H9 (cell line): ENCODE data around the gene MEGF8. TPM values are rescaled to one million over a fixed set of nuclear protein-coding genes. Genes with fewer than 3 reads are reported as not detected.

Experiments used
- DNase-seq: peaks from one replicate; pipeline ENCODE4 v3.0.0-alpha.2; 2017
- H2AFZ ChIP-seq: one replicate; pipeline ENCODE4 v1.6.1; 2013; ENCODE audit warnings: mild to moderate bottlenecking, low read length, control low read depth, moderate library complexity
- H2AK5ac ChIP-seq: 2 replicates; pipeline ENCODE4 v1.6.1; 2013; ENCODE audit warnings: low read length, control low read depth, mixed read lengths; ENCODE audit not compliant: insufficient read length
- H2BK120ac ChIP-seq: one replicate; pipeline ENCODE4 v1.6.1; 2013; ENCODE audit warnings: low read depth, mild to moderate bottlenecking, low read length, control low read depth, inconsistent platforms; ENCODE audit not compliant: poor library complexity, severe bottlenecking
- H2BK12ac ChIP-seq: 2 replicates; pipeline ENCODE4 v1.6.1; 2013; ENCODE audit warnings: low read length, control low read depth, mixed read lengths, low read depth; ENCODE audit not compliant: insufficient read length
- H2BK15ac ChIP-seq: 2 replicates; pipeline ENCODE4 v1.6.1; 2013; ENCODE audit warnings: low read depth, low read length, control low read depth
- H2BK20ac ChIP-seq: one replicate; pipeline ENCODE4 v1.6.1; 2013; ENCODE audit warnings: low read depth, mild to moderate bottlenecking, low read length, control low read depth, inconsistent platforms; ENCODE audit not compliant: poor library complexity, severe bottlenecking
- H2BK5ac ChIP-seq: 2 replicates; pipeline ENCODE4 v1.6.1; 2013; ENCODE audit warnings: low read length, control low read depth, mixed read lengths; ENCODE audit not compliant: insufficient read length
- H3K14ac ChIP-seq: 2 replicates; pipeline ENCODE4 v1.6.1; 2013; ENCODE audit warnings: low read length, control low read depth; ENCODE audit not compliant: insufficient read depth
- H3K18ac ChIP-seq: 2 replicates; pipeline ENCODE4 v1.6.1; 2013; ENCODE audit warnings: low read depth, mild to moderate bottlenecking, mixed read lengths, low read length, control low read depth; ENCODE audit not compliant: insufficient read length
- H3K23ac ChIP-seq: 2 replicates; pipeline ENCODE4 v1.6.1; 2013; ENCODE audit warnings: low read length, control low read depth, mixed read lengths, low read depth; ENCODE audit not compliant: insufficient read length
- H3K23me2 ChIP-seq: 2 replicates; pipeline ENCODE4 v1.6.1; 2013; ENCODE audit warnings: low read depth, mild to moderate bottlenecking, mixed read lengths, low read length, control low read depth; ENCODE audit not compliant: insufficient read length, poor library complexity, severe bottlenecking
- H3K27ac ChIP-seq: 2 replicates; pipeline ENCODE4 v1.5.1; 2013; ENCODE audit warnings: low read length, control low read depth, mixed read lengths, low read depth; ENCODE audit not compliant: insufficient read length
- H3K27me3 ChIP-seq: 2 replicates; pipeline ENCODE4 v1.6.1; 2013; ENCODE audit warnings: low read length, control low read depth, inconsistent platforms; ENCODE audit not compliant: insufficient read depth
- H3K4ac ChIP-seq: 2 replicates; pipeline ENCODE4 v1.6.1; 2013; ENCODE audit warnings: low read depth, mild to moderate bottlenecking, control low read depth, inconsistent platforms, low read length, moderate library complexity
- H3K4me1 ChIP-seq: 2 replicates; pipeline ENCODE4 v1.6.1; 2013; ENCODE audit warnings: low read length, control low read depth, inconsistent platforms; ENCODE audit not compliant: insufficient read depth
- H3K4me2 ChIP-seq: 2 replicates; pipeline ENCODE4 v1.6.1; 2013; ENCODE audit warnings: low read length, control low read depth, mixed read lengths; ENCODE audit not compliant: insufficient read length, insufficient read depth
- H3K56ac ChIP-seq: 2 replicates; pipeline ENCODE4 v1.6.1; 2013; ENCODE audit warnings: low read depth, mild to moderate bottlenecking, mixed read lengths, low read length, control low read depth; ENCODE audit not compliant: insufficient read length
- H3K79me1 ChIP-seq: 2 replicates; pipeline ENCODE4 v1.6.1; 2013; ENCODE audit warnings: low read depth, mild to moderate bottlenecking, moderate library complexity, low read length, control low read depth, inconsistent platforms; ENCODE audit not compliant: insufficient read depth, poor library complexity, severe bottlenecking
- H3K79me2 ChIP-seq: 2 replicates; pipeline ENCODE4 v1.6.1; 2013; ENCODE audit warnings: low read length, control low read depth, inconsistent platforms; ENCODE audit not compliant: insufficient read depth
- H3K9ac ChIP-seq: 2 replicates; pipeline ENCODE4 v1.6.1; 2013; ENCODE audit warnings: low read length, control low read depth, mixed read lengths; ENCODE audit not compliant: insufficient read length; ENCODE audit errors: extremely low read depth
- H3K9me3 ChIP-seq: one replicate; pipeline ENCODE4 v1.6.1; 2013; ENCODE audit warnings: low read depth, low read length, inconsistent platforms; ENCODE audit not compliant: control insufficient read depth
- H3T11ph ChIP-seq: one replicate; pipeline ENCODE4 v1.6.1; 2013; ENCODE audit warnings: mild to moderate bottlenecking, low read length, control low read depth, inconsistent platforms
- H4K20me1 ChIP-seq: one replicate; pipeline ENCODE4 v1.6.1; 2013; ENCODE audit not compliant: control insufficient read depth, insufficient read length, insufficient read depth
- H4K5ac ChIP-seq: 2 replicates; pipeline ENCODE4 v1.6.1; 2013; ENCODE audit warnings: low read depth, mild to moderate bottlenecking, mixed read lengths, low read length, control low read depth; ENCODE audit not compliant: insufficient read length
- H4K8ac ChIP-seq: replicated peaks from 2 replicates; pipeline ENCODE4 v1.6.1; 2013; ENCODE audit warnings: low read length, control low read depth, mixed read lengths, low read depth; ENCODE audit not compliant: insufficient read length
- H4K91ac ChIP-seq: 2 replicates; pipeline ENCODE4 v1.6.1; 2013; ENCODE audit warnings: low read depth, mild to moderate bottlenecking, moderate library complexity, mixed read lengths, low read length, control low read depth; ENCODE audit not compliant: insufficient read length
- H3K27ac Mint-ChIP-seq, 3 experiments: 2 replicates in 2 of 3; 3 replicates in 1 of 3; pipeline ENCODE4 v1.8.0; 2020 to 2021; ENCODE audit warnings: mixed read lengths in 3 of 3, mild to moderate bottlenecking in 1 of 3, moderate library complexity in 1 of 3
- H3K27me3 Mint-ChIP-seq: 2 replicates; pipeline ENCODE4 v1.8.0; 2021; ENCODE audit warnings: low read depth, mild to moderate bottlenecking, moderate library complexity, mixed read lengths
- H3K36me3 Mint-ChIP-seq, 3 experiments: 2 replicates in 2 of 3; 3 replicates in 1 of 3; pipeline ENCODE4 v1.8.0; 2020 to 2021; ENCODE audit warnings: low read depth in 3 of 3, mixed read lengths in 3 of 3; ENCODE audit not compliant: insufficient read depth in 1 of 3
- H3K4me1 Mint-ChIP-seq, 2 experiments: 2 replicates each; pipeline ENCODE4 v1.8.0; 2020; ENCODE audit warnings: mixed read lengths in 2 of 2
- H3K4me3 Mint-ChIP-seq, 2 experiments: 2 replicates in 1 of 2; 3 replicates in 1 of 2; pipeline ENCODE4 v1.8.0; 2020 to 2021; ENCODE audit warnings: mild to moderate bottlenecking in 2 of 2, mixed read lengths in 2 of 2, moderate library complexity in 1 of 2
- H3K9me3 Mint-ChIP-seq, 2 experiments: 2 replicates in 1 of 2; 3 replicates in 1 of 2; pipeline ENCODE4 v1.8.0; 2020; ENCODE audit warnings: mild to moderate bottlenecking in 2 of 2, mixed read lengths in 2 of 2, moderate library complexity in 1 of 2
- WGBS: extraction: QIAGEN DNeasy Blood & Tissue Kit; methylation state at CpG from one replicate; pipeline ENCODE4 v1.1.7; 2013; ENCODE audit warnings: missing lambda C conversion rate, low lambda C conversion rate, mixed read lengths; ENCODE audit not compliant: insufficient read length; ENCODE audit errors: extremely low coverage; 5-methylcytosine and 5-hydroxymethylcytosine counted together
- total RNA-seq: library from RNA; stranded (reverse); gene quantifications from 2 replicates; pipeline ENCODE4 v1.2.1, GENCODE V29; 2021
- TF ChIP-seq, protein P1 (sequence below): fragments of 200-600 bp; sonication (generic); conservative IDR thresholded peaks from 3 replicates; pipeline ENCODE4 v1.8.0; 2021; ENCODE audit warnings: antibody characterized with exemption, mild to moderate bottlenecking

The MEGF8 gene
- total RNA-seq, 1 experiment from 2014 or later: 28.4 TPM

DNA sequence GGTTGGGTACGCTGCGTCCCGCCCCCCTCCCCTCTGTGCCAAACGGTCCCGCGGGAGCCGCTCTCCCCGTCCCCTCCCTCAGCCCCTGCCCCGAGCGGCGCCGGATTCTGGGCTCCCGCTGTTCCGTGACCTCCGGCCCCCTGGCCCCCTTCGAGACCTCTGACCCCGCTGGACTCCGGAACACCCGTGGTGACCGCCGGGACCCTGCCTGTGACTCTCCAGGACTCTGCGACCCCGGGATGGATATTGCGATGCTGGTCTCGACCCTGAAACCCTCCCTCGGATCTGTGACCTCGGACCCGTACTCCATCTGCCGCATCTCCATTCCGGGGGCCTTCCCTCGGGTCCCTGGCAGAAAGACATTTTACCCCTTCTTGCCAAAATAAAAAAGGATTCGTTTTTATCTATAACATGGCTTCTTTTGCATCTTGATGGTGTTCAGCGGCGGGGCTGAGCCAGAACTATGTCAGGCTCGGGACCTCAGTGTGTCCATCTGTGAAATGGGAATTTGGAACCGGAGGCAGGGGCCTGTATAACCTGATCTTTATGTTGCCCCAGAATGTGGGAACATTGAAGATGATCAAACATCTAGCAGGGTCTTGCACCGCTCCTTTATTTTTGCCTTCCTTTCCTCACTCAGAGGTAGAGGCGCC, 654 bp upstream of the MEGF8 start:
- Histone ChIP-seq H3T11ph (no peak overlapping the region), H2AFZ (no peak overlapping the region), H3K18ac (no peak overlapping the region), H4K5ac (no peak overlapping the region), H3K27ac (no peak overlapping the region), H2BK20ac (no peak overlapping the region), H4K91ac (no peak overlapping the region), H2BK12ac (no peak overlapping the region), H3K23ac (no peak overlapping the region), H3K9me3 (no peaks in the 10 kb centered on the region), H3K27me3 (no peaks in the 10 kb centered on the region), H3K56ac (no peak overlapping the region), H2BK120ac (no peak overlapping the region), H3K14ac (no peak overlapping the region), H2BK15ac (no peak overlapping the region), H3K79me1 (peaks cover 8% of the 10 kb centered on the region), H4K20me1 (no peaks in the 10 kb centered on the region), H2AK5ac (no peak overlapping the region), H3K4ac (no peak overlapping the region), H3K4me2 (peak overlapping the region; percentile 62), H2BK5ac (no peak overlapping the region), H3K23me2 (peaks cover 19% of the 10 kb centered on the region), H3K4me1 (no peaks in the 10 kb centered on the region; the same call in 1 of the 2 replicates), H4K8ac (no peak overlapping the region), H3K79me2 (peaks cover 3% of the 10 kb centered on the region; the same call in 1 of the 2 replicates), H3K9ac (no peak overlapping the region)
- TF ChIP-seq, protein P1, sequence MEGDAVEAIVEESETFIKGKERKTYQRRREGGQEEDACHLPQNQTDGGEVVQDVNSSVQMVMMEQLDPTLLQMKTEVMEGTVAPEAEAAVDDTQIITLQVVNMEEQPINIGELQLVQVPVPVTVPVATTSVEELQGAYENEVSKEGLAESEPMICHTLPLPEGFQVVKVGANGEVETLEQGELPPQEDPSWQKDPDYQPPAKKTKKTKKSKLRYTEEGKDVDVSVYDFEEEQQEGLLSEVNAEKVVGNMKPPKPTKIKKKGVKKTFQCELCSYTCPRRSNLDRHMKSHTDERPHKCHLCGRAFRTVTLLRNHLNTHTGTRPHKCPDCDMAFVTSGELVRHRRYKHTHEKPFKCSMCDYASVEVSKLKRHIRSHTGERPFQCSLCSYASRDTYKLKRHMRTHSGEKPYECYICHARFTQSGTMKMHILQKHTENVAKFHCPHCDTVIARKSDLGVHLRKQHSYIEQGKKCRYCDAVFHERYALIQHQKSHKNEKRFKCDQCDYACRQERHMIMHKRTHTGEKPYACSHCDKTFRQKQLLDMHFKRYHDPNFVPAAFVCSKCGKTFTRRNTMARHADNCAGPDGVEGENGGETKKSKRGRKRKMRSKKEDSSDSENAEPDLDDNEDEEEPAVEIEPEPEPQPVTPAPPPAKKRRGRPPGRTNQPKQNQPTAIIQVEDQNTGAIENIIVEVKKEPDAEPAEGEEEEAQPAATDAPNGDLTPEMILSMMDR: no peak
- H3K27ac Mint-ChIP-seq: peak overlapping the region in 2 of 3 experiments; percentile 62 to 84; a peak in 3 of 7 replicates
- no CpG with 5 or more reads among the region's 38 CpGs for WGBS
- peak overlapping the region; percentile 80 to 89 for H3K4me3 Mint-ChIP-seq
- H3K4me1 Mint-ChIP-seq: peaks cover 15 to 23% of the 10 kb centered on the region in 2 experiments
- H3K9me3 Mint-ChIP-seq: no peaks in the 10 kb centered on the region
- DNase-seq: no peak
- H3K27me3 Mint-ChIP-seq: peaks cover 48% of the 10 kb centered on the region
- peaks cover 0 to 3% (median 0%) of the 10 kb centered on the region in 3 experiments; a peak in 2 of 7 replicates for H3K36me3 Mint-ChIP-seq
